ENCODE results near the gene SH3TC1.

SH3TC1 gene

GRCh38 chr4:8251110-8251883, 52.2 kb downstream of the SH3TC1 start:
- Histone ChIP-seq H3K27ac (no peak overlapping the region), H3K9me3 (ENCODE audit: low read depth, low read length) (no peaks in the 10 kb centered on the region), H3K4me3 (no peak overlapping the region), H3K36me3 (ENCODE audit: insufficient read depth, low read length) (no peaks in the 10 kb centered on the region), H3K9ac (ENCODE audit: insufficient read length) (no peak overlapping the region)
- DNase-seq (ENCODE audit: low read depth, low spot score), result no peak
- no peak for TF ChIP-seq POLR2AphosphoS5 (IDR thresholded peaks at IDR 0.05; ENCODE audit: borderline replicate concordance, low read depth, low read length)
- no peak for TF ChIP-seq FOXP2 (optimal IDR thresholded peaks at IDR 0.05; ENCODE audit: control extremely low read depth, extremely low read length, insufficient read depth)
- no peak for TF ChIP-seq EZH2 (IDR thresholded peaks at IDR 0.05)

GRCh38 chr4:8252301-8253173, 53.4 kb downstream of the SH3TC1 start:
- Histone ChIP-seq H3K36me3 (ENCODE audit: insufficient read depth, low read length) (no peaks in the 10 kb centered on the region), H3K27ac (no peak overlapping the region), H3K4me3 (no peak overlapping the region), H3K9ac (ENCODE audit: insufficient read length) (no peak overlapping the region), H3K9me3 (ENCODE audit: low read depth, low read length) (no peaks in the 10 kb centered on the region)
- TF ChIP-seq POLR2AphosphoS5 (IDR thresholded peaks at IDR 0.05; ENCODE audit: borderline replicate concordance, low read depth, low read length) (no peak), FOXP2 (optimal IDR thresholded peaks at IDR 0.05; ENCODE audit: control extremely low read depth, extremely low read length, insufficient read depth) (no peak), EZH2 (IDR thresholded peaks at IDR 0.05) (no peak)
- DNase-seq (ENCODE audit: low read depth, low spot score), result no peak

GRCh38 chr4:8254076-8254475, 55.0 kb downstream of the SH3TC1 start:
- Histone ChIP-seq H3K9ac (ENCODE audit: insufficient read length) (no peak overlapping the region), H3K4me3 (no peak overlapping the region), H3K27ac (no peak overlapping the region), H3K36me3 (ENCODE audit: insufficient read depth, low read length) (no peaks in the 10 kb centered on the region), H3K9me3 (ENCODE audit: low read depth, low read length) (no peaks in the 10 kb centered on the region)
- no peak for DNase-seq (ENCODE audit: low read depth, low spot score)
- TF ChIP-seq FOXP2 (optimal IDR thresholded peaks at IDR 0.05; ENCODE audit: control extremely low read depth, extremely low read length, insufficient read depth), result no peak
- TF ChIP-seq EZH2 (IDR thresholded peaks at IDR 0.05), result no peak
- no peak for TF ChIP-seq POLR2AphosphoS5 (IDR thresholded peaks at IDR 0.05; ENCODE audit: borderline replicate concordance, low read depth, low read length)

- no peak overlapping the region for H3K9ac ChIP-seq (ENCODE audit: insufficient read length)
Observed at GRCh38 chr4:8255698-8256441, 56.8 kb downstream of the SH3TC1 start.

GRCh38 chr4:8257854-8258253, 58.8 kb downstream of the SH3TC1 start:
- Histone ChIP-seq H3K27ac (no peak overlapping the region), H3K4me3 (no peak overlapping the region), H3K9me3 (ENCODE audit: low read depth, low read length) (no peaks in the 10 kb centered on the region), H3K36me3 (ENCODE audit: insufficient read depth, low read length) (no peaks in the 10 kb centered on the region), H3K9ac (ENCODE audit: insufficient read length) (no peak overlapping the region)
- DNase-seq (ENCODE audit: low read depth, low spot score), result no peak
- TF ChIP-seq FOXP2 (optimal IDR thresholded peaks at IDR 0.05; ENCODE audit: control extremely low read depth, extremely low read length, insufficient read depth) (no peak), POLR2AphosphoS5 (IDR thresholded peaks at IDR 0.05; ENCODE audit: borderline replicate concordance, low read depth, low read length) (no peak), EZH2 (IDR thresholded peaks at IDR 0.05) (no peak)

More at GRCh38 chr4:8255698-8256441, 56.8 kb downstream of the SH3TC1 start:
- no peaks in the 10 kb centered on the region for H3K36me3 ChIP-seq (ENCODE audit: insufficient read depth, low read length)
- no peaks in the 10 kb centered on the region for H3K9me3 ChIP-seq (ENCODE audit: low read depth, low read length)
- TF ChIP-seq POLR2AphosphoS5 (IDR thresholded peaks at IDR 0.05; ENCODE audit: borderline replicate concordance, low read depth, low read length) (no peak), FOXP2 (optimal IDR thresholded peaks at IDR 0.05; ENCODE audit: control extremely low read depth, extremely low read length, insufficient read depth) (no peak), EZH2 (IDR thresholded peaks at IDR 0.05) (no peak)
- DNase-seq (ENCODE audit: low read depth, low spot score), result no peak
- no peak overlapping the region for H3K4me3 ChIP-seq
- H3K27ac ChIP-seq, result no peak overlapping the region

- no peak for TF ChIP-seq FOXP2 (optimal IDR thresholded peaks at IDR 0.05; ENCODE audit: control extremely low read depth, extremely low read length, insufficient read depth)
- TF ChIP-seq EZH2 (IDR thresholded peaks at IDR 0.05), result no peak
- no peak for TF ChIP-seq POLR2AphosphoS5 (IDR thresholded peaks at IDR 0.05; ENCODE audit: borderline replicate concordance, low read depth, low read length)
- H3K36me3 ChIP-seq (ENCODE audit: insufficient read depth, low read length), result no peaks in the 10 kb centered on the region
- no peaks in the 10 kb centered on the region for H3K9me3 ChIP-seq (ENCODE audit: low read depth, low read length)
- no peak for DNase-seq (ENCODE audit: low read depth, low spot score)
- H3K4me3 ChIP-seq, result no peak overlapping the region
- no peak overlapping the region for H3K9ac ChIP-seq (ENCODE audit: insufficient read length)
- H3K27ac ChIP-seq, result no peak overlapping the region
Observed at GRCh38 chr4:8258552-8259212, 59.6 kb downstream of the SH3TC1 start.

GRCh38 chr4:8259743-8260430, 60.8 kb downstream of the SH3TC1 start:
- TF ChIP-seq FOXP2 (optimal IDR thresholded peaks at IDR 0.05; ENCODE audit: control extremely low read depth, extremely low read length, insufficient read depth), result no peak
- DNase-seq (ENCODE audit: low read depth, low spot score), result no peak
- Histone ChIP-seq H3K36me3 (ENCODE audit: insufficient read depth, low read length) (no peaks in the 10 kb centered on the region), H3K9ac (ENCODE audit: insufficient read length) (no peak overlapping the region), H3K27ac (no peak overlapping the region), H3K9me3 (ENCODE audit: low read depth, low read length) (no peaks in the 10 kb centered on the region), H3K4me3 (no peak overlapping the region)
